BLaER1 (cell line): ENCODE data around the gene NFRKB.

ENCODE experiments used
- H3K27ac ChIP-seq: shearing (Covaris generic); formaldehyde crosslinking; 2 replicates; pipeline ENCODE4 v1.8.1; 2022
- H3K27me3 ChIP-seq: shearing (Covaris generic); formaldehyde crosslinking; 2 replicates; pipeline ENCODE4 v1.8.1; 2022
- H3K36me3 ChIP-seq: shearing (Covaris generic); formaldehyde crosslinking; 2 replicates; pipeline ENCODE4 v1.8.1; 2022
- H3K4me1 ChIP-seq: shearing (Covaris generic); formaldehyde crosslinking; 2 replicates; pipeline ENCODE4 v1.8.1; 2022
- H3K4me2 ChIP-seq: shearing (Covaris generic); formaldehyde crosslinking; 2 replicates; pipeline ENCODE4 v1.8.1; 2022
- H3K4me3 ChIP-seq: shearing (Covaris generic); formaldehyde crosslinking; 2 replicates; pipeline ENCODE4 v1.8.1; 2022
- H3K9ac ChIP-seq: shearing (Covaris generic); formaldehyde crosslinking; 2 replicates; pipeline ENCODE4 v1.8.1; 2022
- H3K9me3 ChIP-seq: shearing (Covaris generic); formaldehyde crosslinking; 2 replicates; pipeline ENCODE4 v1.8.1; 2022
- H4K20me1 ChIP-seq: shearing (Covaris generic); formaldehyde crosslinking; 2 replicates; pipeline ENCODE4 v1.8.1; 2022
- Cebpa-rat ChIP-seq: shearing (Covaris generic); IDR thresholded peaks from 2 replicates; pipeline ENCODE4 v1.8.1; 2022

NFRKB gene

GRCh38 chr11:129932381-129933067, 37.1 kb upstream of the NFRKB start:
- Histone ChIP-seq H3K27me3 (no peaks in the 10 kb centered on the region), H3K9me3 (no peaks in the 10 kb centered on the region), H4K20me1 (no peaks in the 10 kb centered on the region), H3K36me3 (peaks cover 36% of the 10 kb centered on the region), H3K9ac (no peak overlapping the region), H3K4me3 (no peak overlapping the region), H3K4me1 (peaks cover 12% of the 10 kb centered on the region), H3K4me2 (no peak overlapping the region), H3K27ac (no peak overlapping the region)
- no peak for TF ChIP-seq Cebpa-rat

GRCh38 chr11:129930743-129931142, 35.4 kb upstream of the NFRKB start:
- Histone ChIP-seq H3K4me2 (no peak overlapping the region), H3K27ac (no peak overlapping the region), H4K20me1 (no peaks in the 10 kb centered on the region), H3K9ac (no peak overlapping the region), H3K4me1 (peaks cover 9% of the 10 kb centered on the region), H3K27me3 (no peaks in the 10 kb centered on the region), H3K36me3 (peaks cover 36% of the 10 kb centered on the region), H3K4me3 (no peak overlapping the region), H3K9me3 (no peaks in the 10 kb centered on the region)
- no peak for TF ChIP-seq Cebpa-rat

- Histone ChIP-seq H3K4me1 (peaks cover 9% of the 10 kb centered on the region), H4K20me1 (no peaks in the 10 kb centered on the region), H3K27me3 (no peaks in the 10 kb centered on the region), H3K27ac (no peak overlapping the region), H3K4me2 (no peak overlapping the region), H3K9me3 (no peaks in the 10 kb centered on the region), H3K4me3 (no peak overlapping the region), H3K9ac (no peak overlapping the region), H3K36me3 (peaks cover 36% of the 10 kb centered on the region)
- TF ChIP-seq Cebpa-rat: no peak
Measured at GRCh38 chr11:129930296-129930695, 34.9 kb upstream of the NFRKB start.

- TF ChIP-seq Cebpa-rat: no peak
- Histone ChIP-seq H3K9ac (no peak overlapping the region), H3K36me3 (peaks cover 38% of the 10 kb centered on the region), H3K9me3 (no peaks in the 10 kb centered on the region), H3K27me3 (no peaks in the 10 kb centered on the region), H4K20me1 (no peaks in the 10 kb centered on the region), H3K27ac (no peak overlapping the region), H3K4me2 (no peak overlapping the region), H3K4me1 (peaks cover 9% of the 10 kb centered on the region), H3K4me3 (no peak overlapping the region)
Measured at GRCh38 chr11:129929721-129930120, 34.3 kb upstream of the NFRKB start.

GRCh38 chr11:129928923-129929692, 33.7 kb upstream of the NFRKB start:
- Histone ChIP-seq H3K27me3 (no peaks in the 10 kb centered on the region), H3K27ac (no peak overlapping the region), H3K9me3 (no peaks in the 10 kb centered on the region), H3K4me2 (no peak overlapping the region), H4K20me1 (no peaks in the 10 kb centered on the region), H3K4me1 (peaks cover 6% of the 10 kb centered on the region), H3K9ac (no peak overlapping the region), H3K4me3 (no peak overlapping the region), H3K36me3 (peaks cover 39% of the 10 kb centered on the region)
- TF ChIP-seq Cebpa-rat: no peak

GRCh38 chr11:129922674-129923073, 27.3 kb upstream of the NFRKB start:
- no peak for TF ChIP-seq Cebpa-rat
- no peak overlapping the region for H3K4me2 ChIP-seq
- peaks cover 37% of the 10 kb centered on the region for H3K36me3 ChIP-seq
- H3K9ac ChIP-seq: no peak overlapping the region
- H3K4me3 ChIP-seq: no peak overlapping the region
- no peak overlapping the region for H3K27ac ChIP-seq
- no peaks in the 10 kb centered on the region for H3K27me3 ChIP-seq
- H4K20me1 ChIP-seq: no peaks in the 10 kb centered on the region
- H3K4me1 ChIP-seq: no peaks in the 10 kb centered on the region
- no peaks in the 10 kb centered on the region for H3K9me3 ChIP-seq

GRCh38 chr11:129918361-129918760, 23.0 kb upstream of the NFRKB start:
- no peak overlapping the region for H3K27ac ChIP-seq
- H3K4me3 ChIP-seq: no peak overlapping the region
- no peak overlapping the region for H3K9ac ChIP-seq
- no peak overlapping the region for H3K4me2 ChIP-seq
- peaks cover 66% of the 10 kb centered on the region for H3K36me3 ChIP-seq
- no peak for TF ChIP-seq Cebpa-rat
- peaks cover 12% of the 10 kb centered on the region for H3K4me1 ChIP-seq
- no peaks in the 10 kb centered on the region for H3K9me3 ChIP-seq
- H4K20me1 ChIP-seq: no peaks in the 10 kb centered on the region
- no peaks in the 10 kb centered on the region for H3K27me3 ChIP-seq

GRCh38 chr11:129917231-129917630, 21.9 kb upstream of the NFRKB start:
- no peak overlapping the region for H3K4me3 ChIP-seq
- H3K9me3 ChIP-seq: no peaks in the 10 kb centered on the region
- no peak overlapping the region for H3K9ac ChIP-seq
- H4K20me1 ChIP-seq: no peaks in the 10 kb centered on the region
- H3K36me3 ChIP-seq: peaks cover 71% of the 10 kb centered on the region
- no peaks in the 10 kb centered on the region for H3K27me3 ChIP-seq
- H3K4me1 ChIP-seq: peaks cover 12% of the 10 kb centered on the region
- no peak overlapping the region for H3K27ac ChIP-seq
- H3K4me2 ChIP-seq: no peak overlapping the region
- no peak for TF ChIP-seq Cebpa-rat

- peak overlapping the region; percentile 32 for H3K4me2 ChIP-seq
- H3K9ac ChIP-seq: no peak overlapping the region
- H3K9me3 ChIP-seq: no peaks in the 10 kb centered on the region
- H4K20me1 ChIP-seq: no peaks in the 10 kb centered on the region
- no peak overlapping the region for H3K4me3 ChIP-seq
- H3K36me3 ChIP-seq: peaks cover 78% of the 10 kb centered on the region
- H3K4me1 ChIP-seq: peaks cover 21% of the 10 kb centered on the region
- TF ChIP-seq Cebpa-rat: no peak
- no peak overlapping the region for H3K27ac ChIP-seq
- no peaks in the 10 kb centered on the region for H3K27me3 ChIP-seq
Measured at GRCh38 chr11:129911298-129911697, 15.9 kb upstream of the NFRKB start.

- Histone ChIP-seq H3K27ac (no peak overlapping the region), H4K20me1 (no peaks in the 10 kb centered on the region), H3K36me3 (peaks cover 80% of the 10 kb centered on the region), H3K9ac (no peak overlapping the region), H3K27me3 (no peaks in the 10 kb centered on the region), H3K4me3 (no peak overlapping the region), H3K4me2 (no peak overlapping the region), H3K9me3 (no peaks in the 10 kb centered on the region), H3K4me1 (peaks cover 21% of the 10 kb centered on the region)
- TF ChIP-seq Cebpa-rat: no peak
Measured at GRCh38 chr11:129910360-129910759, 15.0 kb upstream of the NFRKB start.
